Fibroblast of gingiva (primary cell): ENCODE measurements around the gene COBLL1.
A peak's percentile ranks its signal among the peaks of the same experiment; 100 is the strongest.
"Not testable (repeated sequence)": the region's sequence is repeated elsewhere in the genome, so short reads cannot be mapped to it uniquely, and the experiment has no call there.

ENCODE experiments used
- DNase-seq: peaks from one replicate; pipeline ENCODE4 v3.0.0-alpha.2; 2011; ENCODE audit warnings: low read depth

The COBLL1 gene

GRCh38 chr2:164786787-164787186 is 54.8 kb downstream of the COBLL1 start:
- DNase-seq = no peak

- peak; percentile 34 for DNase-seq
Measured at GRCh38 chr2:164785457-164785856, 56.2 kb downstream of the COBLL1 start.

- DNase-seq = no peak
Measured at GRCh38 chr2:164784376-164784775, 57.2 kb downstream of the COBLL1 start.

GRCh38 chr2:164782323-164782722 is 59.3 kb downstream of the COBLL1 start:
- peak; percentile 82 for DNase-seq

- DNase-seq = no peak
Measured at GRCh38 chr2:164781394-164781793, 60.2 kb downstream of the COBLL1 start.

- no peak for DNase-seq
Measured at GRCh38 chr2:164780611-164781178, 60.9 kb downstream of the COBLL1 start.

GRCh38 chr2:164779383-164780057 is 62.1 kb downstream of the COBLL1 start:
- no peak for DNase-seq

GRCh38 chr2:164778723-164779122 is 62.9 kb downstream of the COBLL1 start:
- DNase-seq = no peak

GRCh38 chr2:164777847-164778461 is 63.7 kb downstream of the COBLL1 start:
- DNase-seq = no peak

- no peak for DNase-seq
Measured at GRCh38 chr2:164773635-164774034, 68.0 kb downstream of the COBLL1 start.

GRCh38 chr2:164773091-164773490 is 68.5 kb downstream of the COBLL1 start:
- no peak for DNase-seq

GRCh38 chr2:164771897-164772296 is 69.7 kb downstream of the COBLL1 start:
- no peak for DNase-seq

- DNase-seq = no peak
Measured at GRCh38 chr2:164770421-164770916, 71.2 kb downstream of the COBLL1 start.

GRCh38 chr2:164766954-164767320 is 74.7 kb downstream of the COBLL1 start:
- DNase-seq = no peak

GRCh38 chr2:164766216-164766953 is 75.2 kb downstream of the COBLL1 start:
- no peak for DNase-seq

- no peak for DNase-seq
Measured at GRCh38 chr2:164764996-164765395, 76.6 kb downstream of the COBLL1 start.

GRCh38 chr2:164764474-164764873 is 77.1 kb downstream of the COBLL1 start:
- DNase-seq = no peak

- no peak for DNase-seq
Measured at GRCh38 chr2:164763431-164763830, 78.2 kb downstream of the COBLL1 start.

- DNase-seq = no peak
Measured at GRCh38 chr2:164761737-164762460, 79.7 kb downstream of the COBLL1 start.

- not testable (repeated sequence) for DNase-seq
Measured at GRCh38 chr2:164761201-164761600, 80.4 kb downstream of the COBLL1 start.

GRCh38 chr2:164760179-164760578 is 81.4 kb downstream of the COBLL1 start:
- no peak for DNase-seq
